ENCODE measurements around the gene PAM.

DNA sequence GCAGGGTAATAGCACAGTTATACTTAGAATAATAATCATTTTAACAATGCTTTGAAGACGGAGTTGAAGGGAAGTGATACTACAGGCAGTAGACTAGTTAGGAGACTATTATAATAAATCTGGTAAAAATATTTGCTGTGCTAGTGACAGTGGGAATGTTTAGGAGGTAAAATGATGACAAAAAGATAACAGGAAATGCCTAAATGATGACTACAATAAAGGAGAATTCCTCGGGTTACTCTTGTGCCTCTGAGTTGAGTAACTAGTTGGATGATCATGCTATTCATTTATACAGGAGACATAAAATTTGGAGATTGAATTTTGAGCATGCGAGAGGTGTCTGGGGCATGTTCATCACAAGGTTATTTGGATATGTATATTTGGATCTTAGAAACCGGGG, 32.2 kb upstream of the PAM start:
- TF ChIP-seq, protein P1, sequence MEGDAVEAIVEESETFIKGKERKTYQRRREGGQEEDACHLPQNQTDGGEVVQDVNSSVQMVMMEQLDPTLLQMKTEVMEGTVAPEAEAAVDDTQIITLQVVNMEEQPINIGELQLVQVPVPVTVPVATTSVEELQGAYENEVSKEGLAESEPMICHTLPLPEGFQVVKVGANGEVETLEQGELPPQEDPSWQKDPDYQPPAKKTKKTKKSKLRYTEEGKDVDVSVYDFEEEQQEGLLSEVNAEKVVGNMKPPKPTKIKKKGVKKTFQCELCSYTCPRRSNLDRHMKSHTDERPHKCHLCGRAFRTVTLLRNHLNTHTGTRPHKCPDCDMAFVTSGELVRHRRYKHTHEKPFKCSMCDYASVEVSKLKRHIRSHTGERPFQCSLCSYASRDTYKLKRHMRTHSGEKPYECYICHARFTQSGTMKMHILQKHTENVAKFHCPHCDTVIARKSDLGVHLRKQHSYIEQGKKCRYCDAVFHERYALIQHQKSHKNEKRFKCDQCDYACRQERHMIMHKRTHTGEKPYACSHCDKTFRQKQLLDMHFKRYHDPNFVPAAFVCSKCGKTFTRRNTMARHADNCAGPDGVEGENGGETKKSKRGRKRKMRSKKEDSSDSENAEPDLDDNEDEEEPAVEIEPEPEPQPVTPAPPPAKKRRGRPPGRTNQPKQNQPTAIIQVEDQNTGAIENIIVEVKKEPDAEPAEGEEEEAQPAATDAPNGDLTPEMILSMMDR (conservative IDR thresholded peaks at IDR 0.05; ENCODE audit: low read length), result no peak
- no peak for TF ChIP-seq EZH2phosphoT487 (IDR thresholded peaks at IDR 0.05; ENCODE audit: borderline replicate concordance, low read depth, low read length)

Data from OCI-LY7 (cell line).